GM21423 (cell line): Measurements from ENCODE around the gene OR6A2.
A peak's percentile ranks its signal among the peaks of the same experiment; 100 is the strongest.

Source experiments
- ATAC-seq: cut with Tn5 transposase; IDR thresholded peaks from one replicate; pipeline ENCODE4 v1.9.1; 2021; ENCODE audit warnings: mild to moderate bottlenecking, moderate library complexity; ENCODE audit not compliant: unreplicated experiment

The OR6A2 gene

DNA sequence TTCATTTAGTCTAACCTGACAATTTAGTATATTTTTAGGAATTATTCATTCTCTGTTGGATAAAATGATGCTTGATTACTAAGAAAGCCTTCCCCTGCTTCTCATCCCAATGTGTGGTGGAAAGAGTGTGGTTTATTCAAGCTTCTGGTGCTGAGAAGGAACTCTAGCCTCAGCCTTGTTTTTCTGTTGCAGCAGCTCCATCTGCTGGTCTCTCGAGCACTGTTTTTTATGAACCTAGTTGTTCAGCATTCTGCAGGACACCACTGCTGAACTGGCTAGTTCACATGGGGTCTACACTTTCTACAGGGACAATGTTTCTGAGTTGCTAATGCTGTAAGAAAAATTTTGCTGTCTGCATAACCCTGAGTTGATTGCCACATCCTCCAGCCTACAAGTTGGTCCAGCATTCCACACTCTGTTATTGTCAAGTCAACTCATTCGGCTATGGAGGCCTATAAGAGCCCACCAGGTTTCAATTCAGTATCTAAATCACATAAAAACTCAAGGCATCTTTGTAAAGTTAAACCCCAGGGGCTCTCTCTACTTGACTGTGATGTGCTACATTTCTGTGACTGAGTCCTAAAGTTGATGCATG is 42.0 kb downstream of the OR6A2 start:
- peak; percentile 80 for ATAC-seq

DNA sequence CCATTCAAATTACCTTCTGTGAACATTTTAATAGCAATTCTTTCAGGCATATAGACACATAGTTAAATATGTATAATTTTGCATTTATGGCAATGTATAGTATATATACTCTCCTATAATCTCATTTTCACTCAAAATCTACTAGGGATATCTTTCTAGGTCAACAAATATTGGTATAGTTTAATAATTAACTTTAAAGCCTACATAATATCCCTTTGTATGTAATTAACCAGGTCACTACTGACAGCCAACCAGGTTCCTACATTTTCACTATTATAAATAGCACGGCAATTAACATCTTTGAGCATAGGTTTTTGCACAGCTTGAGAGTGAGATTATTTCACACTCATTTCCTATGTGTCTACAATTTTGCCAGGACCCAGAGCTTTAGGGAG is 43.5 kb downstream of the OR6A2 start:
- no peak for ATAC-seq

- ATAC-seq = no peak
These were observed 44.1 kb downstream of the OR6A2 start for GRCh38 chr11:6755303-6755952.

GRCh38 chr11:6747097-6747668 is 52.3 kb downstream of the OR6A2 start:
- no peak for ATAC-seq

GRCh38 chr11:6746626-6747025 is 52.9 kb downstream of the OR6A2 start:
- no peak for ATAC-seq

DNA sequence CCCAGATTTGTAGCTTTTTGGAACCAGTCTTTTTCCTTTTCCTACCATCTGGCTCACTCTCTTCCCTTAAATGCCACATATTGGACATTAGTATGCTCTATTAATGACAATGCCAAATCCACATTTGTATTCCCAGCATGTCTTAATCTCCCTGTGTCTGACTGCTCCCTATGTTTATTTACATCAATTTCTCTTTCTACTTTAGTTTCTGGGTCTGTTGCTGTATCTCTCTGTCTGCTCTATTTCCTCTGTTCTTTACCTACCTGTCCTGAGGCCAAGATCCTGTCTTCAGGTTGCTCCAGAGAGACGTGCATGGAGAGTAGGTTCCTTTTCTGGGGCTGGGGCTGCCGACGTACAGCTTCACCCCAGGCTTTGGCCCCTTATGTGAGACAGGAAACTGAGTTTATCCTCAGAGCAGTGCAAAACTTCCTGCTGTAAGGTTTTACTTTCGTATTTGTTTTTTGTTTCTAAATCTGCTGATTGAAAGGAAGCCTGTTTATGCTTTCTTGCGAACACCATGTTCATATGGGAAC is 53.3 kb downstream of the OR6A2 start:
- peak; percentile 82 for ATAC-seq

DNA sequence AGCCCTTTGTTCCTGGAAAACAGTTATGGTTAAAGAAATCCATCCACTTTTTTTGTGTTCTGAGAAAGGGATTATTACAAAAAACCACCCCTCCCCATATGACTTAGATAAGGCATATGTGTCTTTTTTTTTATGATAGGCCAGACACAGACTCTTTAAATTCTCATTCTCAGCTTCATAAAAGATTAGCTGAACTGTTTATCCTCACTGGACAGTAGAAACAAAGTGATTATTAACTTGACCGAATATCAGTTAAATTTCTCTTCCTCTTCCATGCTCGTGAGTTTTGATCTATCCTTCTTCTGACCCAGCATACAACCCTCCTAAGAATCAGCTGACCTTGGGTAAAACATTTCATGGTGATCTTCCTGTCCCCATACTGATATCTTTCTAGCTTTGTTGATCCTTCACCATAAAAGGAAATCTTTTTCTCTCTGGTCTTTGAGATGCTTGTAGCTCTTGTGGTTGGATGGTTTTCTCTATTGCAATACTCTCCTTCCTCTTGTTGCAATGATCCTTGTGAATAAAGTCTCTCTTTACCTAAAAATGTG is 53.9 kb downstream of the OR6A2 start:
- peak; percentile 64 for ATAC-seq

GRCh38 chr11:6745018-6745417 is 54.5 kb downstream of the OR6A2 start:
- ATAC-seq = no peak

DNA sequence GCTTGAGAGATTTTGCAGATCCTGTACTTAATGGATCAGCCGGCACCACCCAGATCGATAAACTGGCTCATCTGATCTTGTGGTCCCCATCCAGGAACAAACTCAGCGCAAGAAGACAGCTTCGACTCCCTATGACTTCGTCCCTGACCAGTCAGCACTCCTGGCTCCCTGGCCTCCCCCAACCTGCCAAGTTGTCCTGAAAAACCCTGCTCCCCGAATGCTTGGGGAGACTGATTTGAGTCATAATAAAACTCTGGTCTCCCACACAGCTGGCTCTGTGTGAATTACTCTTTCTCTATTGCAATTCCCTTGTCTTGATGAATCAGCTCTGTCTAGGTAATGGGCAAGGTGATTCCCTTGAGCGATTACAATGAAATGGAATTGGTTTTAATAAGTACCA is 57.2 kb downstream of the OR6A2 start:
- ATAC-seq = no peak
